K562 (cell line): ENCODE results near the gene POT1. TPM values are rescaled to one million over a fixed set of nuclear protein-coding genes. Genes with fewer than 3 reads are reported as not detected.
A peak's percentile ranks its signal among the peaks of the same experiment; 100 is the strongest.

ENCODE experiments used
- ATAC-seq: fragments of 200-7000 bp; cut with Tn5 transposase; 3 replicates; pipeline ENCODE4 v1.9.1; 2020; ENCODE audit warnings: moderate library complexity
- BruUV-seq: library from RNA; stranded (reverse); fragments of 400-500 nt; replicated peaks from 2 replicates; lab custom pipeline; 2021; lab: Mats Ljungman, UMichigan
- CTCF ChIA-PET: fragments of 300-600 bp; formaldehyde crosslinking; extraction: SDS; loops from one replicate; lab custom pipeline; 2021; ENCODE audit warnings: low intra/inter-chr PET ratio; lab: Yijun Ruan, JAX
- POLR2A ChIA-PET: fragments of 300-600, 350-650 bp; sonication (Branson Sonifier 250); formaldehyde crosslinking; extraction: SDS; loops from one replicate; lab custom pipeline; 2021; ENCODE audit warnings: antibody characterized with exemption, inconsistent platforms; lab: Yijun Ruan, JAX
- DNase-seq, 4 experiments: peaks; one replicate each; pipeline versions ENCODE4 v3.0.0 to v3.0.0-alpha.2; 2011 to 2018; ENCODE audit warnings: low spot score in 3 of 4, mixed read lengths in 3 of 4; ENCODE audit errors: extremely low read depth in 1 of 4
- FAIRE-seq: peaks from 2 replicates; lab custom pipeline; 2011; peaks lifted over from hg19 to GRCh38; lab: Jason Lieb, UNC
- H2AFZ ChIP-seq: 2 replicates; pipeline ENCODE4 v1.6.0; 2011; ENCODE audit warnings: low read depth, low read length, control low read depth, inconsistent platforms
- H3K27ac ChIP-seq: fragments of 200-600 bp; 3 replicates; pipeline ENCODE4 v1.8.0; 2011; ENCODE audit warnings: low read depth, mild to moderate bottlenecking, control low read depth, inconsistent platforms, low read length, moderate library complexity, mixed read lengths; ENCODE audit errors: extremely low read depth
- H3K27me3 ChIP-seq, 2 experiments: fragments of 300-600 bp in 1 of 2; 2 replicates in 1 of 2; 3 replicates in 1 of 2; pipeline versions ENCODE4 v1.6.0 to v1.8.0; 2011; ENCODE audit warnings: inconsistent platforms in 2 of 2, low read length in 2 of 2, mild to moderate bottlenecking in 1 of 2, mixed read lengths in 1 of 2, moderate library complexity in 1 of 2; ENCODE audit not compliant: control insufficient read depth in 2 of 2, insufficient read depth in 2 of 2
- H3K36me3 ChIP-seq: fragments of 300-600 bp; 3 replicates; pipeline ENCODE4 v1.8.0; 2011; ENCODE audit warnings: mild to moderate bottlenecking, low read length, inconsistent platforms; ENCODE audit not compliant: control insufficient read depth, insufficient read depth
- H3K4me1 ChIP-seq, 2 experiments: fragments of 200-600 bp in 1 of 2; replicated peaks in 1 of 2; 2 replicates in 1 of 2; 3 replicates in 1 of 2; pipeline versions ENCODE4 v1.5.1 to v1.8.0; 2011; ENCODE audit warnings: inconsistent platforms in 2 of 2, low read length in 2 of 2, mild to moderate bottlenecking in 1 of 2, mixed read lengths in 1 of 2, moderate library complexity in 1 of 2; ENCODE audit not compliant: control insufficient read depth in 2 of 2, insufficient read depth in 2 of 2
- H3K4me2 ChIP-seq: 2 replicates; pipeline ENCODE4 v1.6.1; 2011; ENCODE audit warnings: low read length, control low read depth, inconsistent platforms, mixed read lengths; ENCODE audit not compliant: insufficient read depth
- H3K4me3 ChIP-seq: fragments of 200-600 bp; sonication (generic), shearing (Covaris generic); 2 replicates; pipeline ENCODE4 v1.5.1; 2016; ENCODE audit warnings: control low read depth, inconsistent platforms
- H3K79me2 ChIP-seq: fragments of 200-600 bp; 3 replicates; pipeline ENCODE4 v1.8.0; 2011; ENCODE audit warnings: low read length, inconsistent platforms; ENCODE audit not compliant: control insufficient read depth, insufficient read depth
- H3K9ac ChIP-seq, 2 experiments: 2 replicates each; pipeline versions ENCODE4 v1.6.0 to v1.6.1; 2011; ENCODE audit warnings: low read depth in 2 of 2, low read length in 2 of 2, control low read depth in 1 of 2, inconsistent platforms in 1 of 2, mild to moderate bottlenecking in 1 of 2, mixed read lengths in 1 of 2; ENCODE audit not compliant: insufficient read depth in 1 of 2
- H3K9me1 ChIP-seq: one replicate; pipeline ENCODE4 v1.6.0; 2011; ENCODE audit warnings: inconsistent platforms, mild to moderate bottlenecking, low read length, moderate library complexity; ENCODE audit not compliant: control insufficient read depth, insufficient read depth
- H3K9me3 ChIP-seq: replicated peaks from 2 replicates; pipeline ENCODE4 v1.5.1; 2011; ENCODE audit warnings: low read depth, low read length, inconsistent platforms; ENCODE audit not compliant: control insufficient read depth, insufficient read depth
- H4K20me1 ChIP-seq: replicated peaks from 2 replicates; pipeline ENCODE4 v1.6.1; 2011; ENCODE audit warnings: low read length, inconsistent platforms, mixed read lengths; ENCODE audit not compliant: control insufficient read depth, insufficient read depth
- ARID1B ChIP-seq: fragments of 450-650 bp; IDR thresholded peaks from 2 replicates; pipeline ENCODE4 v1.6.1; 2016; ENCODE audit warnings: antibody characterized with exemption, mild to moderate bottlenecking, inconsistent platforms
- BRCA1 ChIP-seq, 2 experiments: fragments of 450-650 bp in 1 of 2; sonication (generic) in 1 of 2; formaldehyde crosslinking in 1 of 2; IDR thresholded peaks; 2 replicates each; pipeline versions ENCODE4 v1.5.0 to v1.6.1; 2017 to 2020; ENCODE audit warnings: mild to moderate bottlenecking in 1 of 2, missing genetic modification reagents in 1 of 2
- ELF1 ChIP-seq: fragments of 200-800 bp; sonication (Bioruptor generic); IDR thresholded peaks from 2 replicates; pipeline ENCODE4 v1.6.1; 2016; ENCODE audit warnings: missing genetic modification characterization, missing compliant biosample characterization
- HEY1 ChIP-seq: fragments of 250-450 bp; sonication (Bioruptor Pico); IDR thresholded peaks from 2 replicates; pipeline ENCODE4 v1.5.0; 2020; ENCODE audit warnings: mild to moderate bottlenecking, moderate library complexity, borderline replicate concordance
- MYBL2 ChIP-seq, 2 experiments: fragments of 450-650 bp in 1 of 2; sonication (generic) in 1 of 2; formaldehyde crosslinking in 1 of 2; IDR thresholded peaks; 2 replicates each; pipeline versions ENCODE4 v1.6.1 to v1.8.1; 2017 to 2022; ENCODE audit warnings: borderline replicate concordance in 1 of 2, inconsistent platforms in 1 of 2, low read depth in 1 of 2, mild to moderate bottlenecking in 1 of 2, missing genetic modification reagents in 1 of 2, moderate library complexity in 1 of 2
- PCBP2 ChIP-seq: fragments of 200-400 bp; formaldehyde crosslinking; IDR thresholded peaks from 2 replicates; pipeline ENCODE4 v1.6.1; 2018; ENCODE audit warnings: low read length, low read depth, mild to moderate bottlenecking, moderate library complexity; ENCODE audit not compliant: poor library complexity, severe bottlenecking
- RHOXF2B ChIP-seq: fragments of 250-450 bp; sonication (Bioruptor Pico); conservative IDR thresholded peaks from 2 replicates; pipeline ENCODE4 v1.5.1; 2021
- SMC3 ChIP-seq: conservative IDR thresholded peaks from 2 replicates; pipeline ENCODE4 v1.6.1; 2011; ENCODE audit warnings: low read depth, low read length, improper control_type of control experiment; ENCODE audit not compliant: insufficient read depth
- TEAD4 ChIP-seq, 2 experiments: sonication (generic) in 1 of 2; formaldehyde crosslinking in 1 of 2; IDR thresholded peaks; 2 replicates each; pipeline versions ENCODE4 v1.6.1 to v1.8.0; 2012 to 2022; ENCODE audit warnings: borderline replicate concordance in 1 of 2, inconsistent platforms in 1 of 2, low read length in 1 of 2, mild to moderate bottlenecking in 1 of 2, missing genetic modification reagents in 1 of 2
- ZNF263 ChIP-seq: sonication (generic); formaldehyde crosslinking; IDR thresholded peaks from 2 replicates; pipeline ENCODE4 v1.8.0; 2022; ENCODE audit warnings: mild to moderate bottlenecking, missing genetic modification reagents, borderline replicate concordance
- ZNF274 ChIP-seq: IDR thresholded peaks from 2 replicates; pipeline ENCODE4 v1.6.1; 2011; ENCODE audit warnings: low read depth, mild to moderate bottlenecking, low read length, moderate library complexity, borderline replicate concordance
- WGBS: fragments of 100-300 bp; shearing (Covaris generic); methylation state at CpG from one replicate; pipeline ENCODE4 v1.1.6; 2016; ENCODE audit warnings: low coverage, mixed read lengths; ENCODE audit not compliant: insufficient coverage; ENCODE audit errors: missing lambda C conversion rate; 5-methylcytosine and 5-hydroxymethylcytosine counted together
- in situ Hi-C: fragments of 300-500 bp; cut with MboI; formaldehyde crosslinking; loops from 4 replicates; pipeline ENCODE4 v1.15.0; 2018; ENCODE audit warnings: inconsistent platforms, mixed read lengths
- intact Hi-C: fragments of 100-400 bp; cut with micrococcal nuclease; formaldehyde crosslinking; loops from 2 replicates; pipeline ENCODE4 v1.14.2; 2022
- polyA plus RNA-seq, 8 experiments: library from polyadenylated mRNA; depleted of rRNA in 4 of 8; stranded (reverse) in 5 of 8; unstranded in 3 of 8; fragments of >200 nt; fragmentation: Nextera tagmentation in 2 of 8; fragmentation: Illumina TruSeq in 1 of 8; extraction: Ambion mirVana in 2 of 8; extraction: Trizol in 1 of 8; gene quantifications; 2 replicates each; pipeline versions ENCODE4 v1.2.1 to v1.2.3, GENCODE V29; 2011 to 2014; ENCODE audit warnings: inconsistent platforms in 1 of 8, missing spikeins in 1 of 8
- total RNA-seq, 7 experiments: library from RNA; depleted of rRNA in 6 of 7; stranded (reverse); fragments of >200 nt in 6 of 7; fragmentation: Illumina TruSeq in 2 of 7; extraction: Trizol in 2 of 7; gene quantifications; 2 replicates each; pipeline versions ENCODE4 v1.2.1 to v1.2.3, GENCODE V29; 2011 to 2021; ENCODE audit warnings: low replicate concordance in 1 of 7
- TF ChIP-seq, protein P1 (sequence below): sonication (generic); formaldehyde crosslinking; IDR thresholded peaks from 2 replicates; pipeline ENCODE4 v1.8.0; 2023; ENCODE audit warnings: mild to moderate bottlenecking, missing genetic modification reagents
- TF ChIP-seq, protein P2 (sequence below): fragments of 250-450 bp; sonication (Bioruptor Pico); IDR thresholded peaks from 2 replicates; pipeline ENCODE4 v1.4.0; 2020; ENCODE audit warnings: mild to moderate bottlenecking, moderate library complexity, borderline replicate concordance
- TF ChIP-seq, protein P3 (sequence below): fragments of 250-450 bp; sonication (Bioruptor Pico); IDR thresholded peaks from 2 replicates; pipeline ENCODE4 v1.5.0; 2020; ENCODE audit warnings: mild to moderate bottlenecking

Gene POT1
- total and polyA plus RNA-seq, 9 of the 15 experiments (the other 6 are each of a cell fraction or from before 2014, with no cell fraction given): 37.9 to 140 (median 63.6) TPM

DNA sequence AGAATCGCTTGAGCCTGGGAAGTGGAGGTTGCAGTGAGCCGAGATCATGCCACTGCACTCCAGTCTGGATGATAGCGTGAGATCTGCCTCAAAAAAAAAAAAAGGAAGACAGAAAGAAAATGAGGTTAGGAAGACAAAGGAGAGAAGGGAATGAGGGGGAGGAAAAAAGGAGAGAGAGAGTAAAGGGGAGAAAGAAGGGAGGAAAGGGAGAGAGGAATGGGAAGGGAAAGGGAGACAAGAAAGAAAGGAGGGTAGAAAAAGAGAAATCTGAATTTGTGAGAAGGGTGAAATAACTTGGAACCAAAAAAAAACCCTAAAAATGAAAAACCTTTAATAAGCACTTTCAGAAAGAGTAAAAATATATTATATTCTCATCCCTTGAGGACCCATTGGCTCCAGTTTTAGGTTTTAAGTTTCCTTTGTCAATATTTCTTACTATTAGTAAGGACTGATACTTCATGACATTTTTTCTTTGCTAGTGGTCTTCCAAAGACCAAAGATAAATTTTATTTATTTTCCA is 54.9 kb downstream of the POT1 start (continued):
- TF ChIP-seq MYBL2 (IDR thresholded peaks at IDR 0.05; ENCODE audit: low read depth) (no peak), MYBL2 (CRISPR knock-in tag; IDR thresholded peaks at IDR 0.05; ENCODE audit: borderline replicate concordance) (no peak), RHOXF2B (CRISPR knock-in tag) (no peak), ELF1 (no peak), PCBP2 (peak; percentile 75), ARID1B (no peak), ZNF263 (no peak)
- TF ChIP-seq, protein P1, sequence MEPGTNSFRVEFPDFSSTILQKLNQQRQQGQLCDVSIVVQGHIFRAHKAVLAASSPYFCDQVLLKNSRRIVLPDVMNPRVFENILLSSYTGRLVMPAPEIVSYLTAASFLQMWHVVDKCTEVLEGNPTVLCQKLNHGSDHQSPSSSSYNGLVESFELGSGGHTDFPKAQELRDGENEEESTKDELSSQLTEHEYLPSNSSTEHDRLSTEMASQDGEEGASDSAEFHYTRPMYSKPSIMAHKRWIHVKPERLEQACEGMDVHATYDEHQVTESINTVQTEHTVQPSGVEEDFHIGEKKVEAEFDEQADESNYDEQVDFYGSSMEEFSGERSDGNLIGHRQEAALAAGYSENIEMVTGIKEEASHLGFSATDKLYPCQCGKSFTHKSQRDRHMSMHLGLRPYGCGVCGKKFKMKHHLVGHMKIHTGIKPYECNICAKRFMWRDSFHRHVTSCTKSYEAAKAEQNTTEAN (CRISPR knock-in tag): no peak

DNA sequence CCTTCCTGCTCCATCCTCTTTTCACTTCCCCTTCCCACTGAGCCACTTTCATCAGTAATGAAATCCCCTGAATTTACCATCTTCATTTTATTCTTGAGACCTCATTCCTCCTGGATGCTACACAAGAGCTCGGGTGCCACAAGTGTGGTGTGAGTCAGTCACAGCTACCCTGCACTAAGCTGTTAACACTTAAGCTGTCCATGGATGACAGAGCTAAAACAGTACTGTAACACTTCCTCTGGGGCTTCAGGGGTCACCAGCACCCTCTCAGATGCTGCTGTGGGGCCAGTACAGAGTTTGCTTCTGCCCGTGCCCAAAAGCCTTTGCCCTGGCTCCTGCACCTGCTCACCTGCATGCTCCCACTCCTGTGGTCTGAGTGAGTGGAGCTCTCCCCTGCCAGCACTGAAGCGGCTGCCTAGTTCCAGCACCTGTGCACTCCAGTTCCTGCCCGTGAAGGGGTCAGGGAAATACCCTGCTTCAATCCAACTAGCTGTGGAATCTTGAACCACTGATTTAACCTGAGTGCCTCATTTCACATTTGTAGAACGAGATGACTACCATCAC is 71.9 kb downstream of the POT1 start:
- DNase-seq (no peak), FAIRE-seq (no peak), ATAC-seq (peak; percentile 47)
- no peak overlapping the region for H3K4me2 ChIP-seq
- no peak overlapping the region for H3K4me3 ChIP-seq
- CTCF ChIA-PET: no interaction called here
- POLR2A ChIA-PET: interaction anchor here (0.9 kb wide), 1 partner anchor 12 kb away, joined by 4 read pairs; no protein-coding TSS in a partner anchor
- H3K9me1 ChIP-seq: no peaks in the 10 kb centered on the region
- WGBS: 62% methylated on average over 5 of the region's 5 CpGs
- H3K27me3 ChIP-seq: no peaks in the 10 kb centered on the region
- H3K27ac ChIP-seq: no peak overlapping the region
- intact Hi-C loops: loop anchor here (2.0 to 10.0 kb wide), 3 partner anchors 73 to 983 kb away; no protein-coding TSS in a partner anchor
- no peaks in the 10 kb centered on the region for H4K20me1 ChIP-seq
- H3K79me2 ChIP-seq: no peaks in the 10 kb centered on the region
- no TSS peak for BruUV-seq
- no peaks in the 10 kb centered on the region for H3K4me1 ChIP-seq
- no peak overlapping the region for H3K9ac ChIP-seq
- H3K9me3 ChIP-seq: no peaks in the 10 kb centered on the region
- in situ Hi-C loops: no loop called here
- H3K36me3 ChIP-seq: peaks cover 22% of the 10 kb centered on the region; the same call in 1 of the 3 replicates
- no peak overlapping the region for H2AFZ ChIP-seq
- TF ChIP-seq HEY1 (CRISPR knock-in tag) (no peak), ZNF274 (no peak), TEAD4 (IDR thresholded peaks at IDR 0.05; ENCODE audit: low read length) (no peak), TEAD4 (CRISPR knock-in tag; IDR thresholded peaks at IDR 0.05; ENCODE audit: borderline replicate concordance) (no peak), BRCA1 (IDR thresholded peaks at IDR 0.05) (no peak), BRCA1 (CRISPR knock-in tag; IDR thresholded peaks at IDR 0.05) (no peak), SMC3 (no peak)
- TF ChIP-seq, protein P2, sequence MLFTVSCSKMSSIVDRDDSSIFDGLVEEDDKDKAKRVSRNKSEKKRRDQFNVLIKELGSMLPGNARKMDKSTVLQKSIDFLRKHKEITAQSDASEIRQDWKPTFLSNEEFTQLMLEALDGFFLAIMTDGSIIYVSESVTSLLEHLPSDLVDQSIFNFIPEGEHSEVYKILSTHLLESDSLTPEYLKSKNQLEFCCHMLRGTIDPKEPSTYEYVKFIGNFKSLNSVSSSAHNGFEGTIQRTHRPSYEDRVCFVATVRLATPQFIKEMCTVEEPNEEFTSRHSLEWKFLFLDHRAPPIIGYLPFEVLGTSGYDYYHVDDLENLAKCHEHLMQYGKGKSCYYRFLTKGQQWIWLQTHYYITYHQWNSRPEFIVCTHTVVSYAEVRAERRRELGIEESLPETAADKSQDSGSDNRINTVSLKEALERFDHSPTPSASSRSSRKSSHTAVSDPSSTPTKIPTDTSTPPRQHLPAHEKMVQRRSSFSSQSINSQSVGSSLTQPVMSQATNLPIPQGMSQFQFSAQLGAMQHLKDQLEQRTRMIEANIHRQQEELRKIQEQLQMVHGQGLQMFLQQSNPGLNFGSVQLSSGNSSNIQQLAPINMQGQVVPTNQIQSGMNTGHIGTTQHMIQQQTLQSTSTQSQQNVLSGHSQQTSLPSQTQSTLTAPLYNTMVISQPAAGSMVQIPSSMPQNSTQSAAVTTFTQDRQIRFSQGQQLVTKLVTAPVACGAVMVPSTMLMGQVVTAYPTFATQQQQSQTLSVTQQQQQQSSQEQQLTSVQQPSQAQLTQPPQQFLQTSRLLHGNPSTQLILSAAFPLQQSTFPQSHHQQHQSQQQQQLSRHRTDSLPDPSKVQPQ (CRISPR knock-in tag): no peak
- TF ChIP-seq, protein P3, sequence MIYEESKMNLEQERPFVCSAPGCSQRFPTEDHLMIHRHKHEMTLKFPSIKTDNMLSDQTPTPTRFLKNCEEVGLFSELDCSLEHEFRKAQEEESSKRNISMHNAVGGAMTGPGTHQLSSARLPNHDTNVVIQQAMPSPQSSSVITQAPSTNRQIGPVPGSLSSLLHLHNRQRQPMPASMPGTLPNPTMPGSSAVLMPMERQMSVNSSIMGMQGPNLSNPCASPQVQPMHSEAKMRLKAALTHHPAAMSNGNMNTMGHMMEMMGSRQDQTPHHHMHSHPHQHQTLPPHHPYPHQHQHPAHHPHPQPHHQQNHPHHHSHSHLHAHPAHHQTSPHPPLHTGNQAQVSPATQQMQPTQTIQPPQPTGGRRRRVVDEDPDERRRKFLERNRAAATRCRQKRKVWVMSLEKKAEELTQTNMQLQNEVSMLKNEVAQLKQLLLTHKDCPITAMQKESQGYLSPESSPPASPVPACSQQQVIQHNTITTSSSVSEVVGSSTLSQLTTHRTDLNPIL (CRISPR knock-in tag): no peak
